ENCODE results near the gene TLCD1.

- TF ChIP-seq, protein P1, sequence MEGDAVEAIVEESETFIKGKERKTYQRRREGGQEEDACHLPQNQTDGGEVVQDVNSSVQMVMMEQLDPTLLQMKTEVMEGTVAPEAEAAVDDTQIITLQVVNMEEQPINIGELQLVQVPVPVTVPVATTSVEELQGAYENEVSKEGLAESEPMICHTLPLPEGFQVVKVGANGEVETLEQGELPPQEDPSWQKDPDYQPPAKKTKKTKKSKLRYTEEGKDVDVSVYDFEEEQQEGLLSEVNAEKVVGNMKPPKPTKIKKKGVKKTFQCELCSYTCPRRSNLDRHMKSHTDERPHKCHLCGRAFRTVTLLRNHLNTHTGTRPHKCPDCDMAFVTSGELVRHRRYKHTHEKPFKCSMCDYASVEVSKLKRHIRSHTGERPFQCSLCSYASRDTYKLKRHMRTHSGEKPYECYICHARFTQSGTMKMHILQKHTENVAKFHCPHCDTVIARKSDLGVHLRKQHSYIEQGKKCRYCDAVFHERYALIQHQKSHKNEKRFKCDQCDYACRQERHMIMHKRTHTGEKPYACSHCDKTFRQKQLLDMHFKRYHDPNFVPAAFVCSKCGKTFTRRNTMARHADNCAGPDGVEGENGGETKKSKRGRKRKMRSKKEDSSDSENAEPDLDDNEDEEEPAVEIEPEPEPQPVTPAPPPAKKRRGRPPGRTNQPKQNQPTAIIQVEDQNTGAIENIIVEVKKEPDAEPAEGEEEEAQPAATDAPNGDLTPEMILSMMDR (IDR thresholded peaks at IDR 0.05; ENCODE audit: poor library complexity, severe bottlenecking) = no peak
- TF ChIP-seq POLR2AphosphoS5 (IDR thresholded peaks at IDR 0.05) = no peak
Observed at GRCh38 chr17:28747051-28747691, 21.1 kb upstream of the TLCD1 start.

All from neural cell (in vitro differentiated cells).